G401.6 (cell line): Measurements from ENCODE around the gene FGF19.
A peak's percentile ranks its signal among the peaks of the same experiment; 100 is the strongest.
"Not testable (repeated sequence)": the region's sequence is repeated elsewhere in the genome, so short reads cannot be mapped to it uniquely, and the experiment has no call there.

Source experiments
- FAIRE-seq: peaks from 2 replicates; lab custom pipeline; 2012; peaks lifted over from hg19 to GRCh38; lab: Jason Lieb, UNC

FGF19 gene

GRCh38 chr11:69695581-69695980 lies 8.2 kb downstream of the FGF19 start:
- no peak for FAIRE-seq

- no peak for FAIRE-seq
Measured at GRCh38 chr11:69694781-69695180, 9.0 kb downstream of the FGF19 start.

- FAIRE-seq, result no peak
Measured at GRCh38 chr11:69692422-69692821, 11.4 kb downstream of the FGF19 start.

GRCh38 chr11:69691463-69691862 lies 12.4 kb downstream of the FGF19 start:
- FAIRE-seq, result no peak

GRCh38 chr11:69689484-69690319 lies 14.1 kb downstream of the FGF19 start:
- no peak for FAIRE-seq

GRCh38 chr11:69687969-69688771 lies 15.7 kb downstream of the FGF19 start:
- not testable (repeated sequence) for FAIRE-seq

GRCh38 chr11:69686856-69687255 lies 17.0 kb downstream of the FGF19 start:
- FAIRE-seq, result no peak

- FAIRE-seq, result no peak
Measured at GRCh38 chr11:69686452-69686851, 17.4 kb downstream of the FGF19 start.

- no peak for FAIRE-seq
Measured at GRCh38 chr11:69685348-69685747, 18.5 kb downstream of the FGF19 start.

GRCh38 chr11:69684651-69685050 lies 19.2 kb downstream of the FGF19 start:
- no peak for FAIRE-seq

- no peak for FAIRE-seq
Measured at GRCh38 chr11:69683764-69684333, 20.0 kb downstream of the FGF19 start.

- no peak for FAIRE-seq
Measured at GRCh38 chr11:69682681-69683326, 21.0 kb downstream of the FGF19 start.

- FAIRE-seq, result no peak
Measured at GRCh38 chr11:69682221-69682620, 21.6 kb downstream of the FGF19 start.

GRCh38 chr11:69680688-69681087 lies 23.1 kb downstream of the FGF19 start:
- no peak for FAIRE-seq

GRCh38 chr11:69677749-69678148 lies 26.1 kb downstream of the FGF19 start:
- FAIRE-seq, result no peak

- FAIRE-seq, result peak; percentile 82
Measured at GRCh38 chr11:69674886-69675714, 28.7 kb downstream of the FGF19 start, which contains the start of gene LTO1. TSS of gene LTO1 (minus strand) at chr11:69675353. CDS start at chr11:69675239, 114 bp downstream.

- no peak for FAIRE-seq
Measured at GRCh38 chr11:69674267-69674885, 29.4 kb downstream of the FGF19 start.

GRCh38 chr11:69671734-69672465 lies 31.9 kb downstream of the FGF19 start:
- no peak for FAIRE-seq

GRCh38 chr11:69670158-69670845 lies 33.5 kb downstream of the FGF19 start:
- peak; percentile 69 for FAIRE-seq

- FAIRE-seq, result no peak
Measured at GRCh38 chr11:69669486-69669885, 34.3 kb downstream of the FGF19 start.
